IMR-90 (cell line): ENCODE results near the gene RASD2. TPM values are rescaled to one million over a fixed set of nuclear protein-coding genes. Genes with fewer than 3 reads are reported as not detected.

Experiments
- ATAC-seq: fragments of 200-7000 bp; cut with Tn5 transposase; 2 replicates; pipeline ENCODE4 v1.9.1; 2020; ENCODE audit warnings: low read depth, mild to moderate bottlenecking, moderate library complexity
- BruUV-seq: library from RNA; stranded (reverse); fragments of 400-500 nt; replicated peaks from 2 replicates; lab custom pipeline; 2021; lab: Mats Ljungman, UMichigan
- CTCF ChIA-PET: fragments of 300-600 bp; formaldehyde crosslinking; extraction: SDS; loops from one replicate; lab custom pipeline; 2021; ENCODE audit warnings: antibody characterized with exemption; lab: Yijun Ruan, JAX
- POLR2A ChIA-PET: fragments of 300-600 bp; sonication (Branson Sonifier 250); formaldehyde crosslinking; loops from one replicate; lab custom pipeline; 2022; ENCODE audit warnings: antibody characterized with exemption; ENCODE audit not compliant: unreplicated experiment; lab: Charles Lee
- DNase-seq: peaks from one replicate; pipeline ENCODE4 v3.0.0; 2013
- H2AFZ ChIP-seq: replicated peaks from 2 replicates; pipeline ENCODE3; 2013; ENCODE audit warnings: low read length, mild to moderate bottlenecking; ENCODE audit not compliant: poor library complexity
- H2AK5ac ChIP-seq: 2 replicates; pipeline ENCODE4 v1.6.1; 2013; ENCODE audit warnings: low read depth, low read length, inconsistent platforms
- H2AK9ac ChIP-seq: replicated peaks from 2 replicates; pipeline ENCODE3; 2013; ENCODE audit warnings: mild to moderate bottlenecking, low read depth, low read length, moderate library complexity; ENCODE audit not compliant: poor library complexity
- H2BK120ac ChIP-seq: 2 replicates; pipeline ENCODE4 v1.6.1; 2013; ENCODE audit warnings: low read depth, low read length, inconsistent platforms
- H2BK15ac ChIP-seq: 3 replicates; pipeline ENCODE4 v1.6.1; 2013; ENCODE audit warnings: low read depth, low read length, inconsistent platforms
- H2BK20ac ChIP-seq: 2 replicates; pipeline ENCODE4 v1.6.1; 2013; ENCODE audit warnings: low read depth, mild to moderate bottlenecking, inconsistent platforms, low read length, moderate library complexity
- H2BK5ac ChIP-seq: 2 replicates; pipeline ENCODE4 v1.6.1; 2013; ENCODE audit warnings: mild to moderate bottlenecking, low read depth, low read length, inconsistent platforms; ENCODE audit not compliant: poor library complexity, severe bottlenecking
- H3K14ac ChIP-seq: replicated peaks from 2 replicates; pipeline ENCODE4 v1.6.1; 2013; ENCODE audit warnings: low read depth, low read length, inconsistent platforms
- H3K18ac ChIP-seq: 2 replicates; pipeline ENCODE4 v1.6.1; 2013; ENCODE audit warnings: low read depth, low read length, control low read depth
- H3K23ac ChIP-seq: 2 replicates; pipeline ENCODE4 v1.6.1; 2013; ENCODE audit warnings: low read depth, low read length, inconsistent platforms
- H3K27ac ChIP-seq: 2 replicates; pipeline ENCODE4 v1.5.1; 2013; ENCODE audit warnings: mild to moderate bottlenecking, control low read depth, low read length; ENCODE audit not compliant: insufficient read depth
- H3K27me3 ChIP-seq: 2 replicates; pipeline ENCODE4 v1.6.1; 2013; ENCODE audit warnings: low read length; ENCODE audit not compliant: control insufficient read depth, insufficient read depth
- H3K36me3 ChIP-seq: 2 replicates; pipeline ENCODE4 v1.6.1; 2013; ENCODE audit warnings: low read length, mixed read lengths; ENCODE audit not compliant: control insufficient read depth, insufficient read depth
- H3K4ac ChIP-seq: 2 replicates; pipeline ENCODE4 v1.6.1; 2013; ENCODE audit warnings: low read depth, low read length, inconsistent platforms
- H3K4me1 ChIP-seq: 2 replicates; pipeline ENCODE4 v1.6.1; 2013; ENCODE audit warnings: low read length, mixed read lengths; ENCODE audit not compliant: control insufficient read depth, insufficient read depth
- H3K4me2 ChIP-seq: 2 replicates; pipeline ENCODE4 v1.6.1; 2013; ENCODE audit warnings: low read depth, mild to moderate bottlenecking, control low read depth, low read length, moderate library complexity
- H3K4me3 ChIP-seq: 2 replicates; pipeline ENCODE4 v1.5.1; 2013; ENCODE audit warnings: low read depth, mild to moderate bottlenecking, control low read depth, low read length, moderate library complexity; ENCODE audit not compliant: insufficient read depth
- H3K56ac ChIP-seq: 2 replicates; pipeline ENCODE4 v1.6.1; 2013; ENCODE audit warnings: low read length, inconsistent platforms; ENCODE audit not compliant: insufficient read depth; ENCODE audit errors: extremely low read depth
- H3K79me1 ChIP-seq, 2 experiments: 2 replicates each; pipeline ENCODE4 v1.6.1; 2013; ENCODE audit warnings: low read length in 2 of 2, inconsistent platforms in 1 of 2, low read depth in 1 of 2
- H3K9ac ChIP-seq: 2 replicates; pipeline ENCODE4 v1.6.1; 2013; ENCODE audit warnings: low read depth, low read length, control low read depth
- H3K9me1 ChIP-seq: 2 replicates; pipeline ENCODE4 v1.6.1; 2013; ENCODE audit warnings: low read length, inconsistent platforms; ENCODE audit not compliant: insufficient read depth
- H3K9me3 ChIP-seq: 2 replicates; pipeline ENCODE4 v1.6.1; 2013; ENCODE audit warnings: low read length; ENCODE audit not compliant: control insufficient read depth, insufficient read depth
- H4K20me1 ChIP-seq: 2 replicates; pipeline ENCODE4 v1.6.1; 2013; ENCODE audit warnings: low read length, inconsistent platforms; ENCODE audit not compliant: insufficient read depth
- H4K5ac ChIP-seq: 2 replicates; pipeline ENCODE4 v1.6.1; 2013; ENCODE audit warnings: mild to moderate bottlenecking, low read depth, low read length, control low read depth
- H4K8ac ChIP-seq, 2 experiments: 2 replicates each; pipeline ENCODE4 v1.6.1; 2013; ENCODE audit warnings: low read depth in 2 of 2, low read length in 2 of 2, control low read depth in 1 of 2, inconsistent platforms in 1 of 2
- H4K91ac ChIP-seq: 2 replicates; pipeline ENCODE4 v1.6.1; 2013; ENCODE audit warnings: low read depth, low read length, inconsistent platforms; ENCODE audit not compliant: insufficient read depth
- BHLHE40 ChIP-seq: fragments of 150-350 bp; IDR thresholded peaks from 2 replicates; pipeline ENCODE4 v1.6.1; 2016; ENCODE audit warnings: mild to moderate bottlenecking, low read depth, low read length
- CEBPB ChIP-seq: IDR thresholded peaks from 2 replicates; pipeline ENCODE4 v1.6.1; 2012; ENCODE audit warnings: low read depth, low read length, improper control_type of control experiment
- CHD1 ChIP-seq: IDR thresholded peaks from 2 replicates; pipeline ENCODE4 v1.6.1; 2012; ENCODE audit warnings: low read depth, low read length, improper control_type of control experiment
- CTCF ChIP-seq: conservative IDR thresholded peaks from 2 replicates; pipeline ENCODE4 v1.5.1; 2012; ENCODE audit warnings: mild to moderate bottlenecking, low read depth, low read length, improper control_type of control experiment
- ELK1 ChIP-seq: fragments of 150-350 bp; IDR thresholded peaks from 2 replicates; pipeline ENCODE4 v1.6.1; 2016; ENCODE audit warnings: low read depth, mild to moderate bottlenecking, low read length, moderate library complexity, borderline replicate concordance
- FOS ChIP-seq: fragments of 150-350 bp; IDR thresholded peaks from 2 replicates; pipeline ENCODE4 v1.6.1; 2016; ENCODE audit warnings: low read depth, low read length
- MAFK ChIP-seq: IDR thresholded peaks from 2 replicates; pipeline ENCODE4 v1.6.1; 2012; ENCODE audit warnings: low read depth, low read length, improper control_type of control experiment
- MAZ ChIP-seq: IDR thresholded peaks from 2 replicates; pipeline ENCODE4 v1.6.1; 2012; ENCODE audit warnings: low read depth, mild to moderate bottlenecking, low read length, improper control_type of control experiment, moderate library complexity, borderline replicate concordance
- MXI1 ChIP-seq: IDR thresholded peaks from 2 replicates; pipeline ENCODE4 v1.6.1; 2012; ENCODE audit warnings: low read depth, mild to moderate bottlenecking, low read length, moderate library complexity, borderline replicate concordance
- NFE2L2 ChIP-seq: fragments of 150-350 bp; IDR thresholded peaks from 2 replicates; pipeline ENCODE4 v1.6.1; 2016; ENCODE audit warnings: low read depth, mild to moderate bottlenecking, low read length
- POLR2A ChIP-seq: IDR thresholded peaks from 2 replicates; pipeline ENCODE4 v1.6.1; 2012; ENCODE audit warnings: mild to moderate bottlenecking, low read depth, low read length
- RAD21 ChIP-seq: IDR thresholded peaks from 2 replicates; pipeline ENCODE4 v1.6.1; 2012; ENCODE audit warnings: low read length, improper control_type of control experiment
- RCOR1 ChIP-seq: IDR thresholded peaks from 2 replicates; pipeline ENCODE4 v1.6.1; 2012; ENCODE audit warnings: mild to moderate bottlenecking, low read length, improper control_type of control experiment; ENCODE audit not compliant: insufficient replicate concordance
- RFX5 ChIP-seq: IDR thresholded peaks from 2 replicates; pipeline ENCODE4 v1.8.0; 2012; ENCODE audit warnings: low read depth, mild to moderate bottlenecking, low read length, moderate library complexity
- SMC3 ChIP-seq: fragments of 150-350 bp; IDR thresholded peaks from 2 replicates; pipeline ENCODE4 v1.6.1; 2016; ENCODE audit warnings: low read depth, mild to moderate bottlenecking, antibody characterized with exemption, low read length, moderate library complexity
- WGBS, 2 experiments: methylation state at CpG; one replicate each; pipeline versions ENCODE4 v1.1.5 to v1.1.7; 2013; ENCODE audit warnings: missing lambda C conversion rate in 2 of 2; ENCODE audit not compliant: insufficient read length in 1 of 2; ENCODE audit errors: extremely low coverage in 2 of 2; 5-methylcytosine and 5-hydroxymethylcytosine counted together
- dilution Hi-C: fragments of 300-500 bp; cut with HindIII; formaldehyde crosslinking; loops from one replicate; pipeline ENCODE4 v1.14.3; 2018; ENCODE audit warnings: low sequenced_read_pairs; ENCODE audit not compliant: unreplicated experiment
- in situ Hi-C: fragments of 300-500 bp; cut with MboI; formaldehyde crosslinking; loops from 3 replicates; pipeline ENCODE4 v1.14.3; 2019; ENCODE audit warnings: low sequenced_read_pairs, inconsistent platforms, mixed read lengths
- intact Hi-C: fragments of 100-400 bp; cut with micrococcal nuclease; formaldehyde crosslinking; loops from 2 replicates; pipeline ENCODE4 v1.10.0; 2022
- polyA plus RNA-seq, 3 experiments: library from polyadenylated mRNA; depleted of rRNA; stranded (reverse); fragments of >200 nt; gene quantifications; 2 replicates each; pipeline ENCODE4 v1.2.3, GENCODE V29; 2012; ENCODE audit warnings: low replicate concordance in 1 of 3
- total RNA-seq: library from RNA; depleted of rRNA; stranded (reverse); fragments of >200 nt; gene quantifications from 2 replicates; pipeline ENCODE4 v1.2.3, GENCODE V29; 2012
- TF ChIP-seq, protein P1 (sequence below): fragments of 150-350 bp; IDR thresholded peaks from 2 replicates; pipeline ENCODE4 v1.6.1; 2017; ENCODE audit warnings: mild to moderate bottlenecking, antibody characterized with exemption, low read length, low read depth

The RASD2 gene
- total and polyA plus RNA-seq, 2 of the 4 experiments (the other 2 are of a cell fraction): under 0.01 to 0.32 TPM

GRCh38 chr22:35514366-35514765 lies 26.3 kb upstream of the RASD2 start:
- Histone ChIP-seq H3K9me3 (no peaks in the 10 kb centered on the region), H2AK5ac (no peak overlapping the region), H3K4ac (no peak overlapping the region), H3K4me2 (no peak overlapping the region), H3K4me1 (peaks cover 9% of the 10 kb centered on the region), H3K79me1 (no peaks in the 10 kb centered on the region), H2AK9ac (no peak overlapping the region), H4K91ac (no peak overlapping the region), H2BK15ac (no peak overlapping the region), H2BK120ac (no peak overlapping the region), H3K4me3 (no peak overlapping the region), H3K27me3 (peaks cover 16% of the 10 kb centered on the region), H3K36me3 (no peaks in the 10 kb centered on the region), H3K9me1 (no peaks in the 10 kb centered on the region), H3K14ac (no peak overlapping the region), H2BK20ac (no peak overlapping the region), H3K23ac (no peak overlapping the region), H3K9ac (no peak overlapping the region), H2AFZ (no peak overlapping the region), H3K18ac (no peak overlapping the region), H4K20me1 (no peaks in the 10 kb centered on the region), H2BK5ac (no peak overlapping the region), H3K27ac (no peak overlapping the region), H3K56ac (no peak overlapping the region), H4K8ac (no peak overlapping the region), H4K5ac (no peak overlapping the region)
- in situ Hi-C loops (no loop called here), intact Hi-C loops (no loop called here), dilution Hi-C loops (no loop called here)
- no peak for ATAC-seq
- TF ChIP-seq RAD21: no peak
- no peak for TF ChIP-seq MXI1
- no peak for TF ChIP-seq MAZ
- no peak for TF ChIP-seq MAFK
- no peak for TF ChIP-seq CTCF
- TF ChIP-seq ELK1: no peak
- TF ChIP-seq RFX5: no peak
- no peak for TF ChIP-seq CHD1
- TF ChIP-seq SMC3: no peak
- TF ChIP-seq RCOR1: no peak
- TF ChIP-seq FOS: no peak
- TF ChIP-seq BHLHE40: no peak
- TF ChIP-seq, protein P1, sequence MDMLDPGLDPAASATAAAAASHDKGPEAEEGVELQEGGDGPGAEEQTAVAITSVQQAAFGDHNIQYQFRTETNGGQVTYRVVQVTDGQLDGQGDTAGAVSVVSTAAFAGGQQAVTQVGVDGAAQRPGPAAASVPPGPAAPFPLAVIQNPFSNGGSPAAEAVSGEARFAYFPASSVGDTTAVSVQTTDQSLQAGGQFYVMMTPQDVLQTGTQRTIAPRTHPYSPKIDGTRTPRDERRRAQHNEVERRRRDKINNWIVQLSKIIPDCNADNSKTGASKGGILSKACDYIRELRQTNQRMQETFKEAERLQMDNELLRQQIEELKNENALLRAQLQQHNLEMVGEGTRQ: no peak
- TF ChIP-seq CEBPB: no peak
- no peak for TF ChIP-seq POLR2A
- no peak for TF ChIP-seq NFE2L2
- WGBS, 2 experiments: 80% methylated on average over 1 of the region's 2 CpGs; no CpG with 5 or more reads in 1 of the 2 experiments
- CTCF ChIA-PET: no interaction called here
- BruUV-seq: no TSS peak
- POLR2A ChIA-PET: no interaction called here
- no peak for DNase-seq
